SK-N-SH (cell line): ENCODE results near the gene CERS1. TPM values are rescaled to one million over a fixed set of nuclear protein-coding genes. Genes with fewer than 3 reads are reported as not detected.

ENCODE experiments used
- CTCF ChIA-PET: fragments of 300-600, 350-600 bp; formaldehyde crosslinking; extraction: SDS; loops from one replicate; lab custom pipeline; 2021; lab: Yijun Ruan, JAX
- POLR2A ChIA-PET: fragments of 350-600 bp; sonication (Branson Sonifier 250); formaldehyde crosslinking; extraction: SDS; loops from one replicate; lab custom pipeline; 2020; ENCODE audit warnings: antibody characterized with exemption, inconsistent platforms; lab: Yijun Ruan, JAX
- DNase-seq: peaks from one replicate; pipeline ENCODE4 v3.0.0; 2012
- H2AFZ ChIP-seq: fragments of 200-600 bp; sonication (generic); 2 replicates; pipeline ENCODE4 v1.8.1; 2016; ENCODE audit warnings: antibody characterized with exemption, mild to moderate bottlenecking, low read depth
- H3F3A ChIP-seq: fragments of 200-600 bp; sonication (generic); replicated peaks from 2 replicates; pipeline ENCODE3; 2016; ENCODE audit warnings: antibody characterized with exemption, mild to moderate bottlenecking; ENCODE audit not compliant: insufficient read depth
- H3K27ac ChIP-seq, 2 experiments: fragments of 200-500 bp in 1 of 2; fragments of 200-600 bp in 1 of 2; sonication (Bioruptor generic) in 1 of 2; sonication (generic), shearing (Covaris generic) in 1 of 2; 2 replicates each; pipeline versions ENCODE4 v1.5.1 to v1.6.1; 2014 to 2016; ENCODE audit warnings: low read depth in 2 of 2, inconsistent platforms in 1 of 2, low read length in 1 of 2, mild to moderate bottlenecking in 1 of 2, mixed read lengths in 1 of 2
- H3K27me3 ChIP-seq: fragments of 200-600 bp; sonication (generic), shearing (Covaris generic); 2 replicates; pipeline ENCODE4 v1.6.1; 2016; ENCODE audit warnings: mixed run types; ENCODE audit not compliant: insufficient read depth
- H3K36me3 ChIP-seq, 2 experiments: fragments of 200-500 bp in 1 of 2; fragments of 200-600 bp in 1 of 2; sonication (Bioruptor generic) in 1 of 2; sonication (generic) in 1 of 2; replicated peaks in 1 of 2; 2 replicates each; pipeline versions ENCODE3 to v1.5.1; 2014 to 2016; ENCODE audit warnings: low read length in 1 of 2, mild to moderate bottlenecking in 1 of 2; ENCODE audit not compliant: insufficient read depth in 2 of 2, control insufficient read depth in 1 of 2
- H3K4me1 ChIP-seq, 2 experiments: fragments of 200-500 bp in 1 of 2; fragments of 200-600 bp in 1 of 2; sonication (Bioruptor generic) in 1 of 2; sonication (generic), shearing (Covaris generic) in 1 of 2; 2 replicates each; pipeline versions ENCODE4 v1.5.1 to v1.6.1; 2014 to 2016; ENCODE audit warnings: low read depth in 1 of 2, low read length in 1 of 2, mixed run types in 1 of 2; ENCODE audit not compliant: insufficient read depth in 2 of 2, control insufficient read depth in 1 of 2
- H3K4me2 ChIP-seq: fragments of 200-600 bp; sonication (generic), shearing (Covaris generic); 2 replicates; pipeline ENCODE4 v1.6.1; 2017; ENCODE audit warnings: mixed run types
- H3K4me3 ChIP-seq, 2 experiments: fragments of 200-500 bp in 1 of 2; fragments of 200-600 bp in 1 of 2; sonication (Bioruptor generic) in 1 of 2; sonication (generic), shearing (Covaris generic) in 1 of 2; 2 replicates each; pipeline versions ENCODE4 v1.5.1 to v1.8.1; 2014 to 2016; ENCODE audit warnings: low read depth in 2 of 2, inconsistent platforms in 1 of 2, low read length in 1 of 2, mild to moderate bottlenecking in 1 of 2, mixed read lengths in 1 of 2, moderate library complexity in 1 of 2
- H3K79me2 ChIP-seq: fragments of 200-600 bp; sonication (generic); 2 replicates; pipeline ENCODE4 v1.8.1; 2017; ENCODE audit warnings: mild to moderate bottlenecking; ENCODE audit not compliant: insufficient read depth
- H3K9ac ChIP-seq: fragments of 200-600 bp; sonication (generic); 2 replicates; pipeline ENCODE4 v1.6.1; 2017; ENCODE audit warnings: mixed run types
- H3K9me2 ChIP-seq: fragments of 200-600 bp; sonication (generic); 2 replicates; pipeline ENCODE4 v1.6.1; 2017; ENCODE audit warnings: mixed run types
- H3K9me3 ChIP-seq: fragments of 200-600 bp; sonication (generic); 2 replicates; pipeline ENCODE4 v1.6.1; 2017; ENCODE audit warnings: mixed run types, mild to moderate bottlenecking, moderate library complexity
- H4K20me1 ChIP-seq: fragments of 200-600 bp; sonication (generic); 2 replicates; pipeline ENCODE4 v1.6.1; 2017; ENCODE audit warnings: mild to moderate bottlenecking, mixed run types; ENCODE audit not compliant: insufficient read depth
- CHD2 ChIP-seq: fragments of 150-350 bp; IDR thresholded peaks from 2 replicates; pipeline ENCODE4 v1.6.1; 2018; ENCODE audit warnings: low read length; ENCODE audit not compliant: partially characterized antibody
- ELF1 ChIP-seq: IDR thresholded peaks from 2 replicates; pipeline ENCODE4 v1.4.0; 2012
- EZH2phosphoT487 ChIP-seq: fragments of 200-600 bp; sonication (generic); IDR thresholded peaks from 2 replicates; pipeline ENCODE4 v1.6.1; 2017; ENCODE audit warnings: low read depth, mixed run types, mild to moderate bottlenecking, antibody characterized with exemption, moderate library complexity, borderline replicate concordance
- FOSL2 ChIP-seq: IDR thresholded peaks from 2 replicates; pipeline ENCODE4 v1.4.0; 2012; ENCODE audit warnings: low read depth, mild to moderate bottlenecking, moderate library complexity, borderline replicate concordance
- FOXM1 ChIP-seq: IDR thresholded peaks from 2 replicates; pipeline ENCODE4 v1.4.0; 2012; ENCODE audit warnings: low read depth, mild to moderate bottlenecking
- GATA2 ChIP-seq: sonication (generic); formaldehyde crosslinking; IDR thresholded peaks from 2 replicates; pipeline ENCODE4 v1.5.0; 2020; ENCODE audit warnings: mild to moderate bottlenecking, missing genetic modification reagents
- JUND ChIP-seq: IDR thresholded peaks from 2 replicates; pipeline ENCODE4 v1.4.0; 2012
- MEF2A ChIP-seq: IDR thresholded peaks from 2 replicates; pipeline ENCODE4 v1.4.0; 2012; ENCODE audit warnings: low read depth, borderline replicate concordance
- NFIC ChIP-seq: IDR thresholded peaks from 2 replicates; pipeline ENCODE4 v1.4.0; 2012; ENCODE audit warnings: borderline replicate concordance
- RAD21 ChIP-seq: IDR thresholded peaks from 2 replicates; pipeline ENCODE4 v1.6.1; 2012; ENCODE audit warnings: mild to moderate bottlenecking, low read length
- RCOR1 ChIP-seq: fragments of 150-350 bp; IDR thresholded peaks from 2 replicates; pipeline ENCODE4 v1.6.1; 2017; ENCODE audit warnings: antibody characterized with exemption, low read length
- RFX5 ChIP-seq: IDR thresholded peaks from 2 replicates; pipeline ENCODE4 v1.6.1; 2012; ENCODE audit warnings: mild to moderate bottlenecking, improper control_type of control experiment, low read length
- TCF12 ChIP-seq: IDR thresholded peaks from 2 replicates; pipeline ENCODE4 v1.4.0; 2012
- YY1 ChIP-seq: IDR thresholded peaks from 2 replicates; pipeline ENCODE4 v1.4.0; 2012; ENCODE audit warnings: low read depth, mild to moderate bottlenecking
- WGBS: methylation state at CpG from one replicate; pipeline ENCODE4 v1.1.6; 2017; ENCODE audit warnings: low lambda C conversion rate; 5-methylcytosine and 5-hydroxymethylcytosine counted together
- polyA plus RNA-seq, 3 experiments: library from polyadenylated mRNA; depleted of rRNA; stranded (reverse); fragments of >200 nt; gene quantifications; 2 replicates each; pipeline ENCODE4 v1.2.3, GENCODE V29; 2012
- TF ChIP-seq, protein P1 (sequence below): fragments of 200-600 bp; sonication (generic); IDR thresholded peaks from 2 replicates; pipeline ENCODE4 v1.6.1; 2017; ENCODE audit warnings: antibody characterized with exemption, mild to moderate bottlenecking, moderate library complexity
- TF ChIP-seq, protein P2 (sequence below): IDR thresholded peaks from 2 replicates; pipeline ENCODE4 v1.4.0; 2012; ENCODE audit warnings: low read depth
- TF ChIP-seq, protein P3 (sequence below): IDR thresholded peaks from 2 replicates; pipeline ENCODE4 v1.4.0; 2012; ENCODE audit warnings: low read depth, borderline replicate concordance

The CERS1 gene
- polyA plus RNA-seq, 1 of the 3 experiments (the other 2 are of a cell fraction) = 7.3 TPM

DNA sequence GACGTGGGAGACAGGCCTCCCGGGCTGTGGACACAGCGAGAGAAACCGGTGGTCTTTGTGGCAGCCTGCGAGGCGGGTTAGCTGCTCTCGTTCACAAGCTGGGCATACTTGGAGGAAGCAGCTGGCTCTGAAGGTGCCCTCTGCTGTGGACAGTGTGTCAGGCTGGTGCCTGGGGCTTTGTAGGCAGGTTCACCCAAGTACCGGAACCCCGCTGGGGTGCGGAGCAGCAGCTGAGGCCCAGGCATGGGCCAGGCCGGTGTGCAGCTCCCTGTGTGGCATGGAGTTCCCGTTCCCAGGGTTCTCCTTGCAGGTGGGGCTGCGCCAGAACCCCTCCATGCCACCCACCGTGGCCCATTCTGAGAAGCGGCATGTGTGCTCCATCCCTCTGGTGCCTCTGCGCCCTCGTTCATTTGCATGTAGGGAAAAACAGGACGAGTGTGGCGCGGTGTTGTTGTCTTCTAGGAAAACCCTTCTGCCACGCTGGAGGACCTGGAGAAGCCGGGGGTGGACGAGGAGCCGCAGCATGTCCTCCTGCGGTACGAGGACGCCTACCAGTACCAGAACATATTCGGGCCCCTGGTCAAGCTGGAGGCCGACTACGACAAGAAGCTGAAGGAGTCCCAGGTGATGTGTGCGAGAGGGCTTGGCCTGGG, 44.2 kb downstream of the CERS1 start:
- ChIA-PET POLR2A (interaction anchor here (1.3 kb wide), 1 partner anchor 68 kb away, joined by 4 read pairs; the partner anchor contains the start of genes COPE and DDX49), CTCF (interaction anchor here (1.5 to 16.0 kb wide), 5 partner anchors 11 to 401 kb away, joined by 4 to 234 read pairs (median 124); partner anchors contain the start of genes REX1BD and UPF1)
- no peaks in the 10 kb centered on the region for H3K27me3 ChIP-seq
- H3K27ac ChIP-seq = no peak overlapping the region; a peak in 1 of 4 replicates
- peaks cover 63% of the 10 kb centered on the region for H3K79me2 ChIP-seq
- H3K4me2 ChIP-seq = no peak overlapping the region
- peaks cover 24 to 50% of the 10 kb centered on the region in 2 experiments for H3K4me1 ChIP-seq
- H2AFZ ChIP-seq = no peak overlapping the region
- peaks cover 31 to 69% of the 10 kb centered on the region in 2 experiments for H3K36me3 ChIP-seq
- no peak for DNase-seq
- WGBS = 100% methylated on average over 16 of the region's 31 CpGs
- no peak overlapping the region for H3K4me3 ChIP-seq
- no peak overlapping the region for H3K9ac ChIP-seq
- H3F3A ChIP-seq = peaks cover 12% of the 10 kb centered on the region
- TF ChIP-seq MEF2A (no peak), YY1 (no peak), FOXM1 (no peak), ELF1 (no peak), RFX5 (no peak), NFIC (no peak), TCF12 (no peak), FOSL2 (no peak), RCOR1 (no peak), CHD2 (no peak), EZH2phosphoT487 (no peak), RAD21 (no peak), JUND (no peak), GATA2 (CRISPR knock-in tag) (no peak)
- TF ChIP-seq, protein P1, sequence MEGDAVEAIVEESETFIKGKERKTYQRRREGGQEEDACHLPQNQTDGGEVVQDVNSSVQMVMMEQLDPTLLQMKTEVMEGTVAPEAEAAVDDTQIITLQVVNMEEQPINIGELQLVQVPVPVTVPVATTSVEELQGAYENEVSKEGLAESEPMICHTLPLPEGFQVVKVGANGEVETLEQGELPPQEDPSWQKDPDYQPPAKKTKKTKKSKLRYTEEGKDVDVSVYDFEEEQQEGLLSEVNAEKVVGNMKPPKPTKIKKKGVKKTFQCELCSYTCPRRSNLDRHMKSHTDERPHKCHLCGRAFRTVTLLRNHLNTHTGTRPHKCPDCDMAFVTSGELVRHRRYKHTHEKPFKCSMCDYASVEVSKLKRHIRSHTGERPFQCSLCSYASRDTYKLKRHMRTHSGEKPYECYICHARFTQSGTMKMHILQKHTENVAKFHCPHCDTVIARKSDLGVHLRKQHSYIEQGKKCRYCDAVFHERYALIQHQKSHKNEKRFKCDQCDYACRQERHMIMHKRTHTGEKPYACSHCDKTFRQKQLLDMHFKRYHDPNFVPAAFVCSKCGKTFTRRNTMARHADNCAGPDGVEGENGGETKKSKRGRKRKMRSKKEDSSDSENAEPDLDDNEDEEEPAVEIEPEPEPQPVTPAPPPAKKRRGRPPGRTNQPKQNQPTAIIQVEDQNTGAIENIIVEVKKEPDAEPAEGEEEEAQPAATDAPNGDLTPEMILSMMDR = no peak
- TF ChIP-seq, protein P2, sequence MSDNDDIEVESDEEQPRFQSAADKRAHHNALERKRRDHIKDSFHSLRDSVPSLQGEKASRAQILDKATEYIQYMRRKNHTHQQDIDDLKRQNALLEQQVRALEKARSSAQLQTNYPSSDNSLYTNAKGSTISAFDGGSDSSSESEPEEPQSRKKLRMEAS = no peak
- TF ChIP-seq, protein P3, sequence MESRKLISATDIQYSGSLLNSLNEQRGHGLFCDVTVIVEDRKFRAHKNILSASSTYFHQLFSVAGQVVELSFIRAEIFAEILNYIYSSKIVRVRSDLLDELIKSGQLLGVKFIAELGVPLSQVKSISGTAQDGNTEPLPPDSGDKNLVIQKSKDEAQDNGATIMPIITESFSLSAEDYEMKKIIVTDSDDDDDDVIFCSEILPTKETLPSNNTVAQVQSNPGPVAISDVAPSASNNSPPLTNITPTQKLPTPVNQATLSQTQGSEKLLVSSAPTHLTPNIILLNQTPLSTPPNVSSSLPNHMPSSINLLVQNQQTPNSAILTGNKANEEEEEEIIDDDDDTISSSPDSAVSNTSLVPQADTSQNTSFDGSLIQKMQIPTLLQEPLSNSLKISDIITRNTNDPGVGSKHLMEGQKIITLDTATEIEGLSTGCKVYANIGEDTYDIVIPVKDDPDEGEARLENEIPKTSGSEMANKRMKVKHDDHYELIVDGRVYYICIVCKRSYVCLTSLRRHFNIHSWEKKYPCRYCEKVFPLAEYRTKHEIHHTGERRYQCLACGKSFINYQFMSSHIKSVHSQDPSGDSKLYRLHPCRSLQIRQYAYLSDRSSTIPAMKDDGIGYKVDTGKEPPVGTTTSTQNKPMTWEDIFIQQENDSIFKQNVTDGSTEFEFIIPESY = no peak
- no peaks in the 10 kb centered on the region for H3K9me2 ChIP-seq
- no peaks in the 10 kb centered on the region for H3K9me3 ChIP-seq
- peaks cover 47% of the 10 kb centered on the region for H4K20me1 ChIP-seq
